H9 (cell line): ENCODE data around the gene ACBD3. TPM values are rescaled to one million over a fixed set of nuclear protein-coding genes. Genes with fewer than 3 reads are reported as not detected.

ENCODE experiments used
- DNase-seq: peaks from one replicate; pipeline ENCODE4 v3.0.0-alpha.2; 2017
- H2AFZ ChIP-seq: one replicate; pipeline ENCODE4 v1.6.1; 2013; ENCODE audit warnings: mild to moderate bottlenecking, low read length, control low read depth, moderate library complexity
- H2AK5ac ChIP-seq: 2 replicates; pipeline ENCODE4 v1.6.1; 2013; ENCODE audit warnings: low read length, control low read depth, mixed read lengths; ENCODE audit not compliant: insufficient read length
- H2BK120ac ChIP-seq: one replicate; pipeline ENCODE4 v1.6.1; 2013; ENCODE audit warnings: low read depth, mild to moderate bottlenecking, low read length, control low read depth, inconsistent platforms; ENCODE audit not compliant: poor library complexity, severe bottlenecking
- H2BK12ac ChIP-seq: 2 replicates; pipeline ENCODE4 v1.6.1; 2013; ENCODE audit warnings: low read length, control low read depth, mixed read lengths, low read depth; ENCODE audit not compliant: insufficient read length
- H2BK15ac ChIP-seq: 2 replicates; pipeline ENCODE4 v1.6.1; 2013; ENCODE audit warnings: low read depth, low read length, control low read depth
- H2BK20ac ChIP-seq: one replicate; pipeline ENCODE4 v1.6.1; 2013; ENCODE audit warnings: low read depth, mild to moderate bottlenecking, low read length, control low read depth, inconsistent platforms; ENCODE audit not compliant: poor library complexity, severe bottlenecking
- H2BK5ac ChIP-seq: 2 replicates; pipeline ENCODE4 v1.6.1; 2013; ENCODE audit warnings: low read length, control low read depth, mixed read lengths; ENCODE audit not compliant: insufficient read length
- H3K14ac ChIP-seq: 2 replicates; pipeline ENCODE4 v1.6.1; 2013; ENCODE audit warnings: low read length, control low read depth; ENCODE audit not compliant: insufficient read depth
- H3K18ac ChIP-seq: 2 replicates; pipeline ENCODE4 v1.6.1; 2013; ENCODE audit warnings: low read depth, mild to moderate bottlenecking, mixed read lengths, low read length, control low read depth; ENCODE audit not compliant: insufficient read length
- H3K23ac ChIP-seq: 2 replicates; pipeline ENCODE4 v1.6.1; 2013; ENCODE audit warnings: low read length, control low read depth, mixed read lengths, low read depth; ENCODE audit not compliant: insufficient read length
- H3K23me2 ChIP-seq: 2 replicates; pipeline ENCODE4 v1.6.1; 2013; ENCODE audit warnings: low read depth, mild to moderate bottlenecking, mixed read lengths, low read length, control low read depth; ENCODE audit not compliant: insufficient read length, poor library complexity, severe bottlenecking
- H3K27ac ChIP-seq: 2 replicates; pipeline ENCODE4 v1.5.1; 2013; ENCODE audit warnings: low read length, control low read depth, mixed read lengths, low read depth; ENCODE audit not compliant: insufficient read length
- H3K27me3 ChIP-seq: 2 replicates; pipeline ENCODE4 v1.6.1; 2013; ENCODE audit warnings: low read length, control low read depth, inconsistent platforms; ENCODE audit not compliant: insufficient read depth
- H3K4ac ChIP-seq: 2 replicates; pipeline ENCODE4 v1.6.1; 2013; ENCODE audit warnings: low read depth, mild to moderate bottlenecking, control low read depth, inconsistent platforms, low read length, moderate library complexity
- H3K4me1 ChIP-seq: 2 replicates; pipeline ENCODE4 v1.6.1; 2013; ENCODE audit warnings: low read length, control low read depth, inconsistent platforms; ENCODE audit not compliant: insufficient read depth
- H3K4me2 ChIP-seq: 2 replicates; pipeline ENCODE4 v1.6.1; 2013; ENCODE audit warnings: low read length, control low read depth, mixed read lengths; ENCODE audit not compliant: insufficient read length, insufficient read depth
- H3K56ac ChIP-seq: 2 replicates; pipeline ENCODE4 v1.6.1; 2013; ENCODE audit warnings: low read depth, mild to moderate bottlenecking, mixed read lengths, low read length, control low read depth; ENCODE audit not compliant: insufficient read length
- H3K79me1 ChIP-seq: 2 replicates; pipeline ENCODE4 v1.6.1; 2013; ENCODE audit warnings: low read depth, mild to moderate bottlenecking, moderate library complexity, low read length, control low read depth, inconsistent platforms; ENCODE audit not compliant: insufficient read depth, poor library complexity, severe bottlenecking
- H3K79me2 ChIP-seq: 2 replicates; pipeline ENCODE4 v1.6.1; 2013; ENCODE audit warnings: low read length, control low read depth, inconsistent platforms; ENCODE audit not compliant: insufficient read depth
- H3K9ac ChIP-seq: 2 replicates; pipeline ENCODE4 v1.6.1; 2013; ENCODE audit warnings: low read length, control low read depth, mixed read lengths; ENCODE audit not compliant: insufficient read length; ENCODE audit errors: extremely low read depth
- H3K9me3 ChIP-seq: one replicate; pipeline ENCODE4 v1.6.1; 2013; ENCODE audit warnings: low read depth, low read length, inconsistent platforms; ENCODE audit not compliant: control insufficient read depth
- H3T11ph ChIP-seq: one replicate; pipeline ENCODE4 v1.6.1; 2013; ENCODE audit warnings: mild to moderate bottlenecking, low read length, control low read depth, inconsistent platforms
- H4K20me1 ChIP-seq: one replicate; pipeline ENCODE4 v1.6.1; 2013; ENCODE audit not compliant: control insufficient read depth, insufficient read length, insufficient read depth
- H4K5ac ChIP-seq: 2 replicates; pipeline ENCODE4 v1.6.1; 2013; ENCODE audit warnings: low read depth, mild to moderate bottlenecking, mixed read lengths, low read length, control low read depth; ENCODE audit not compliant: insufficient read length
- H4K8ac ChIP-seq: replicated peaks from 2 replicates; pipeline ENCODE4 v1.6.1; 2013; ENCODE audit warnings: low read length, control low read depth, mixed read lengths, low read depth; ENCODE audit not compliant: insufficient read length
- H4K91ac ChIP-seq: 2 replicates; pipeline ENCODE4 v1.6.1; 2013; ENCODE audit warnings: low read depth, mild to moderate bottlenecking, moderate library complexity, mixed read lengths, low read length, control low read depth; ENCODE audit not compliant: insufficient read length
- H3K27ac Mint-ChIP-seq, 3 experiments: 2 replicates in 2 of 3; 3 replicates in 1 of 3; pipeline ENCODE4 v1.8.0; 2020 to 2021; ENCODE audit warnings: mixed read lengths in 3 of 3, mild to moderate bottlenecking in 1 of 3, moderate library complexity in 1 of 3
- H3K27me3 Mint-ChIP-seq: 2 replicates; pipeline ENCODE4 v1.8.0; 2021; ENCODE audit warnings: low read depth, mild to moderate bottlenecking, moderate library complexity, mixed read lengths
- H3K36me3 Mint-ChIP-seq, 3 experiments: 2 replicates in 2 of 3; 3 replicates in 1 of 3; pipeline ENCODE4 v1.8.0; 2020 to 2021; ENCODE audit warnings: low read depth in 3 of 3, mixed read lengths in 3 of 3; ENCODE audit not compliant: insufficient read depth in 1 of 3
- H3K4me1 Mint-ChIP-seq, 2 experiments: 2 replicates each; pipeline ENCODE4 v1.8.0; 2020; ENCODE audit warnings: mixed read lengths in 2 of 2
- H3K4me3 Mint-ChIP-seq, 2 experiments: 2 replicates in 1 of 2; 3 replicates in 1 of 2; pipeline ENCODE4 v1.8.0; 2020 to 2021; ENCODE audit warnings: mild to moderate bottlenecking in 2 of 2, mixed read lengths in 2 of 2, moderate library complexity in 1 of 2
- H3K9me3 Mint-ChIP-seq, 2 experiments: 2 replicates in 1 of 2; 3 replicates in 1 of 2; pipeline ENCODE4 v1.8.0; 2020; ENCODE audit warnings: mild to moderate bottlenecking in 2 of 2, mixed read lengths in 2 of 2, moderate library complexity in 1 of 2
- WGBS: extraction: QIAGEN DNeasy Blood & Tissue Kit; methylation state at CpG from one replicate; pipeline ENCODE4 v1.1.7; 2013; ENCODE audit warnings: missing lambda C conversion rate, low lambda C conversion rate, mixed read lengths; ENCODE audit not compliant: insufficient read length; ENCODE audit errors: extremely low coverage; 5-methylcytosine and 5-hydroxymethylcytosine counted together
- total RNA-seq: library from RNA; stranded (reverse); gene quantifications from 2 replicates; pipeline ENCODE4 v1.2.1, GENCODE V29; 2021
- TF ChIP-seq, protein P1 (sequence below): fragments of 200-600 bp; sonication (generic); conservative IDR thresholded peaks from 3 replicates; pipeline ENCODE4 v1.8.0; 2021; ENCODE audit warnings: antibody characterized with exemption, mild to moderate bottlenecking

The ACBD3 gene
- total RNA-seq, 1 experiment from 2014 or later, result 30.8 TPM

GRCh38 chr1:226199971-226200370 is 13.4 kb upstream of the ACBD3 start:
- no peak overlapping the region for H3K14ac ChIP-seq
- H3K79me1 ChIP-seq, result no peaks in the 10 kb centered on the region
- no peaks in the 10 kb centered on the region; the same call in 1 of the 2 replicates for H3K4me1 ChIP-seq
- H2BK15ac ChIP-seq, result no peak overlapping the region
- no peak overlapping the region for H2BK5ac ChIP-seq
- H4K8ac ChIP-seq, result no peak overlapping the region
- Mint-ChIP-seq H3K9me3 (no peaks in the 10 kb centered on the region), H3K4me3 (no peak overlapping the region), H3K27me3 (peaks cover 3% of the 10 kb centered on the region; the same call in 1 of the 2 replicates), H3K27ac (no peak overlapping the region; a peak in 1 of 7 replicates), H3K36me3 (no peaks in the 10 kb centered on the region), H3K4me1 (peaks cover 13 to 22% of the 10 kb centered on the region in 2 experiments)
- no peak overlapping the region for H3K27ac ChIP-seq
- no peak for DNase-seq
- no peaks in the 10 kb centered on the region for H3K79me2 ChIP-seq
- no peak overlapping the region for H3K9ac ChIP-seq
- H3K27me3 ChIP-seq, result no peaks in the 10 kb centered on the region
- no peak overlapping the region for H2BK120ac ChIP-seq
- no peak overlapping the region for H3K56ac ChIP-seq
- no peak overlapping the region for H2AK5ac ChIP-seq
- TF ChIP-seq, protein P1, sequence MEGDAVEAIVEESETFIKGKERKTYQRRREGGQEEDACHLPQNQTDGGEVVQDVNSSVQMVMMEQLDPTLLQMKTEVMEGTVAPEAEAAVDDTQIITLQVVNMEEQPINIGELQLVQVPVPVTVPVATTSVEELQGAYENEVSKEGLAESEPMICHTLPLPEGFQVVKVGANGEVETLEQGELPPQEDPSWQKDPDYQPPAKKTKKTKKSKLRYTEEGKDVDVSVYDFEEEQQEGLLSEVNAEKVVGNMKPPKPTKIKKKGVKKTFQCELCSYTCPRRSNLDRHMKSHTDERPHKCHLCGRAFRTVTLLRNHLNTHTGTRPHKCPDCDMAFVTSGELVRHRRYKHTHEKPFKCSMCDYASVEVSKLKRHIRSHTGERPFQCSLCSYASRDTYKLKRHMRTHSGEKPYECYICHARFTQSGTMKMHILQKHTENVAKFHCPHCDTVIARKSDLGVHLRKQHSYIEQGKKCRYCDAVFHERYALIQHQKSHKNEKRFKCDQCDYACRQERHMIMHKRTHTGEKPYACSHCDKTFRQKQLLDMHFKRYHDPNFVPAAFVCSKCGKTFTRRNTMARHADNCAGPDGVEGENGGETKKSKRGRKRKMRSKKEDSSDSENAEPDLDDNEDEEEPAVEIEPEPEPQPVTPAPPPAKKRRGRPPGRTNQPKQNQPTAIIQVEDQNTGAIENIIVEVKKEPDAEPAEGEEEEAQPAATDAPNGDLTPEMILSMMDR, result no peak
- H3K23me2 ChIP-seq, result no peaks in the 10 kb centered on the region
- no peak overlapping the region for H3K23ac ChIP-seq
- WGBS, result no CpG with 5 or more reads among the region's 2 CpGs
- no peak overlapping the region for H3K18ac ChIP-seq
- no peak overlapping the region for H2AFZ ChIP-seq
- no peak overlapping the region for H4K5ac ChIP-seq
- H3T11ph ChIP-seq, result no peak overlapping the region
- H3K4ac ChIP-seq, result no peak overlapping the region
- no peaks in the 10 kb centered on the region for H3K9me3 ChIP-seq
- no peak overlapping the region for H2BK20ac ChIP-seq
- no peak overlapping the region for H3K4me2 ChIP-seq
- H4K91ac ChIP-seq, result no peak overlapping the region
- no peak overlapping the region for H2BK12ac ChIP-seq
- no peaks in the 10 kb centered on the region for H4K20me1 ChIP-seq
